Measurements from ENCODE around the gene NARS2. TPM values are rescaled to one million over a fixed set of nuclear protein-coding genes. Genes with fewer than 3 reads are reported as not detected.

NARS2 gene
- total RNA-seq, 4 donors from 2014 or later: 6.4 to 15.1 (median 10.4) TPM

GRCh38 chr11:78417175-78417887, 157.3 kb downstream of the NARS2 start, which contains the start of gene GAB2:
Gene GAB2, minus strand, starts transcription at chr11:78417820. Its CDS starts 100 bp downstream, at chr11:78417720.
- Histone ChIP-seq H3K27me3 (no peaks in the 10 kb centered on the region), H3K4me3 (peak within 1 kb of the TSS; percentile 81 to 100 (median 91)), H3K4me1 (peaks cover 13 to 48% (median 29%) of the 10 kb centered on the region in 4 donors), H3K9me3 (no peaks in the 10 kb centered on the region), H3K27ac (peak within 1 kb of the TSS; percentile 97 to 99 (median 98)), H3K36me3 (no peaks in the 10 kb centered on the region)
- intact Hi-C loops (cut with DNase I; ENCODE audit: low total_unique reads): no loop called here
- DNase-seq: peak; percentile 66
- in situ Hi-C loops (cut with MboI; ENCODE audit: low pct_ligation_motif_present in 1 of 4, low pct_unique_long_range_greater_than_20kb in 1 of 4, low sequenced_read_pairs in 3 of 4): loop anchor here in 2 of 4 donors (10.0 to 25.0 kb wide), 2 partner anchors 147 to 180 kb away; no protein-coding TSS in a partner anchor
- TF ChIP-seq POLR2AphosphoS5 (IDR thresholded peaks at IDR 0.05) (no peak), POLR2A (IDR thresholded peaks at IDR 0.05) (no peak), CTCF (IDR thresholded peaks at IDR 0.05) (peak in 1 of 5 experiments; percentile 1)
- 0% methylated on average over 8 to 36 of the region's 93 CpGs for WGBS, 2 donors (ENCODE audit: low coverage in 1 of 2)

- intact Hi-C loops (cut with DNase I; ENCODE audit: low total_unique reads) (no loop called here), in situ Hi-C loops (cut with MboI; ENCODE audit: low pct_ligation_motif_present in 1 of 4, low pct_unique_long_range_greater_than_20kb in 1 of 4, low sequenced_read_pairs in 3 of 4) (loop anchor here in 2 of 4 donors (10.0 to 25.0 kb wide), 2 partner anchors 148 to 179 kb away; no protein-coding TSS in a partner anchor)
- Histone ChIP-seq H3K36me3 (no peaks in the 10 kb centered on the region), H3K9me3 (no peaks in the 10 kb centered on the region), H3K27me3 (no peaks in the 10 kb centered on the region), H3K27ac (peak overlapping the region; percentile 97 to 99 (median 98)), H3K4me1 (peaks cover 13 to 48% (median 29%) of the 10 kb centered on the region in 4 donors), H3K4me3 (peak overlapping the region; percentile 81 to 100 (median 91))
- peak; percentile 86 for DNase-seq
- 1% methylated on average over 15 to 37 of the region's 38 CpGs for WGBS, 2 donors (ENCODE audit: low coverage in 1 of 2)
- TF ChIP-seq POLR2A (IDR thresholded peaks at IDR 0.05) (peak; percentile 73), POLR2AphosphoS5 (IDR thresholded peaks at IDR 0.05) (peak; percentile 80 to 87 (median 87)), EP300 (IDR thresholded peaks at IDR 0.05; ENCODE audit: low read depth) (no peak), CTCF (IDR thresholded peaks at IDR 0.05) (peak; percentile 45 to 70 (median 54))
Measured at GRCh38 chr11:78416285-78417174, 158.1 kb downstream of the NARS2 start.

- intact Hi-C loops (cut with DNase I; ENCODE audit: low total_unique reads) (no loop called here), in situ Hi-C loops (cut with MboI; ENCODE audit: low pct_ligation_motif_present in 1 of 4, low pct_unique_long_range_greater_than_20kb in 1 of 4, low sequenced_read_pairs in 3 of 4) (loop anchor here in 2 of 4 donors (10.0 to 25.0 kb wide), 2 partner anchors 149 to 178 kb away; no protein-coding TSS in a partner anchor)
- H3K36me3 ChIP-seq: no peaks in the 10 kb centered on the region
- no peaks in the 10 kb centered on the region for H3K27me3 ChIP-seq
- 62 to 74% methylated on average over 4 of the region's 4 CpGs for WGBS, 2 donors (ENCODE audit: low coverage in 1 of 2)
- H3K27ac ChIP-seq: peak overlapping the region; percentile 97 to 99 (median 98)
- DNase-seq: no peak
- H3K4me3 ChIP-seq: no peak overlapping the region
- peaks cover 11 to 48% (median 24%) of the 10 kb centered on the region in 4 donors for H3K4me1 ChIP-seq
- peaks cover 2 to 4% of the 10 kb centered on the region in 2 donors for H3K9me3 ChIP-seq
- TF ChIP-seq POLR2AphosphoS5 (IDR thresholded peaks at IDR 0.05): no peak
- TF ChIP-seq EP300 (IDR thresholded peaks at IDR 0.05; ENCODE audit: low read depth): no peak
- no peak for TF ChIP-seq POLR2A (IDR thresholded peaks at IDR 0.05)
- no peak for TF ChIP-seq CTCF (IDR thresholded peaks at IDR 0.05)
Measured at GRCh38 chr11:78415338-78415737, 159.3 kb downstream of the NARS2 start.

All from transverse colon (tissue), 4 donors.